Activated naive CD4-positive, alpha-beta T cell treated with Interleukin-2 at 50 U/mL for 16 hours (primary cell): ENCODE results near the gene ATP6V0A1.
"Not testable (repeated sequence)": the region's sequence is repeated elsewhere in the genome, so short reads cannot be mapped to it uniquely, and the experiment has no call there.

Experiments
- DNase-seq: peaks from one replicate; pipeline ENCODE4 v3.0.0-alpha.2; 2020

ATP6V0A1 gene

DNA sequence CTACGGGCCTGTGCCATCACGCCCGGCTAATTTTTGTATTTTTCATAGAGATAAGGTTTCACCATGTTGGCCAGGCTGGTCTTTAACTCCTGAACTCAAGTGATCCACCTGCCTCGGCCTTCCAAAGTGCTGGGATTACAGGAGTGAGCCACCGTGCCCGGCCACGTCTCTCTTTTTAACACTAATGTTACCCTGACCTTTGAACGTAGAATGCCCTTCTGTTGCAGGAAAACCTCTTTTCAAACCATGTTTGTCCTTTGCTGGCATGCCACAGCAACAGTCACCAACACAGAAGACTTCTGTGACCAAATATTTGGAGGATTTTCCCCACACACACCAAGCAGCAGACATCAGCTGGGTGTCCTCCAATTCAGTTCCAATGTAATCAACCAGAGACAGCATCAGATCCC is 86.2 kb downstream of the ATP6V0A1 start:
- DNase-seq: no peak

DNA sequence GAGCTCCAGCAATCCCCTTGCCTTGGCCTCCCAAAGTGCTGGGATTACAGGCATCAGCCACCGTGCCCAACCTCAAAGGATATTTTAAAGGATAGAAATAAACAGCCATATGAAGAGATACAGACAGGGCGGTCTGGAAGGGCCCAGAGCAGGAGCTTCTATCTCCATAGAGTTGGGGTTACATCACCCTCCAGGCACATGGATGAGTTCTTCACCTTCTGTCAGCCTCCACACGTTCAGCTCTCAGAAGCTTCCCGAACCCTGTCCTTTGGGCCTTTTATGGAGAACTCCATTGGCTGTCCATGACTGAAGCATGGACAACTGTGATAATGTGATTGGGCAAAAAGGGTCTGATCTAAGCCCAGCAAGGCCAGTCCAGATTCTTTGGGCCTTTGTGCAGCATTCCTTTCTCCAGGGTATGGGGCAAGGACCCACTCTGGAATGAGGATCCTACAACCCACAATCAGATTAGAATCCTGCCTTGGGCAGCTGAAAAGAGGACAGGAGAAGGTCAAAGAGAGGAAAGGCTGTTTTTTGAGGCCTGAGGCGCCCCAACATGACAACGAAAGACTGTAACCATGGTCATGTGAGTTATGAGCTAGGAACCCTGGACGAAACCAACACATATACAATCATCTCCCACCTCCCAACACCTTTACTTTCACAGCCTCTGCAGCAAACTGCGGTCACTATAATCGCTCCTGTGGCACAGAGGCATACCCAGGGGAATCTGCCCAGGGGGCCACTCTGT is 87.3 kb downstream of the ATP6V0A1 start:
- not testable (repeated sequence) for DNase-seq

DNA sequence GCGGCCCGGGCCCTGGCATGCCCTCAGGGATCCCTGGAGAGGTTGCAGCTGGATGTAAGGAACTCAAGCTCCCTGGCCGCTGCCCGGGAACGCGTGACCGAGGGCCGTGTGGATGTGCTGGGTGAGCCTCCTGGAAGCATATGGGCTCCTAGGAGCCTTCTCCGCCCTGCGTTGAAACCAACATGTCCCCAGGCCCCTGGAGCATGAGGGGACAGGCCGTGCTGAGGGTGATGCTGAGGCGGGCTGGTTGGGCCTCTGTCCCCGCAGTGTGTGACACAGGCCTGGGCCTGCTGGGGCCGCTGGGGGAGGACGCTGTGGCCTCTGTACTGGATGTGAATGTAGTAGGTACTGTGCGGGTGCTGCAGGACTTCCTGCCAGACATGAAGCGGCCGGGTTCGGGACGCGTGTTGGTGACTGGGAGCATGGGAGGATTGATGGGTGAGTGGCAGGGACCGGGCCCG is 88.4 kb downstream of the ATP6V0A1 start:
- DNase-seq: no peak

DNA sequence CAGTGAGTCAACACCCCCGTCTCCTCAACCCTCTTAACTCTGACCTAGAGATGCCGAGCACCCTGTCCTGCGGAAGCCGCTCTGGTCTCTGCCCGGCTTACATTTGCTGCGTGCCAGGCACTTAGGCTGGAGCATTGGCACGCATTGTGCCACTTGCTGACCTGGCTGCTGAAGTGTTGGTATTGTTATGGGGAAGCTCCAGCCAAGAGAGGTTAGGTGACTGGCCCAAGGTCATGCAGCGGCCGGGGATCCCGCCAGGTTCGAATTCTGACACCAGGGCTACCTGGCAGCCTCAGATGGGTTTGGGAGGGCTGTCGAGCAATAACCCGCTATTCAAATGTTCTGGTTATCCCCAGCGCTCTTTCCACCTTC is 89.0 kb downstream of the ATP6V0A1 start:
- DNase-seq: no peak

DNA sequence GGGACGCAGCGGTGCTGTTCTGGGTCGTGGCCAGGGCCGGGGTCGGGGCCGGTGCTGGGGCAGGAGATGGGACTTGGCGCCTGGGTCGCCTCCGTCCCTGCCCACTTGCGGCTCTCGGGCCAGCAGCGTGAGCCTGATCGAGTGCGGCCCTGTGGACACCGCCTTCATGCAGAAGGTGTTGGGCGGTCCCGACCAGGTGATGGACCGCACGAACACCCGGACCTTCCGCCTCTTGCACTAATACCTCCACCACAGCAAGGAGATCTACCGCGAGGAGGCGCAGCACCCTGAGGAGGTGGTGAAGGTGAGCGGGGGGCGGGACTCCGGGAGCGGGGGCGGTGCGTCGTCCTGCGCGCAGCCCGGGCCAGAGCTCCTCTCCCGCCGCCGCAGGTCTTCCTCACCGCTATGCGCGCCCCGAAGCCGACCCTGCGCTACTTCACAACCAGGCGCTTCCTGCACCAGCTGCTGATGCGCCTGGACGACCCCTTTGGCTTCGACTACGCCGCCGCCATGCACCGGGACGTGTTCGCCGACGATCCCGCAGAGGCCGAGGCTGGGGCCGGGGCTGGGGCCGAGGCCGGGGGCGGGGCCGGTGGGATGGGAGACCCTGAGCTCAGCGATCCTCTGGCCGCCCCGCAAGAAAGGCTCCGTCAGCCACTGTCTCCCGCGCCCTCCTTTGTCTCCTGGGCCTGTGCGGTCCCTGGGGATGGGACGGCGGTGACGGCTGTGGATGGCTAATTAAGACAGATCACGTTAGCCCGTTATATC is 89.6 kb downstream of the ATP6V0A1 start:
- peak; percentile 80 for DNase-seq

DNA sequence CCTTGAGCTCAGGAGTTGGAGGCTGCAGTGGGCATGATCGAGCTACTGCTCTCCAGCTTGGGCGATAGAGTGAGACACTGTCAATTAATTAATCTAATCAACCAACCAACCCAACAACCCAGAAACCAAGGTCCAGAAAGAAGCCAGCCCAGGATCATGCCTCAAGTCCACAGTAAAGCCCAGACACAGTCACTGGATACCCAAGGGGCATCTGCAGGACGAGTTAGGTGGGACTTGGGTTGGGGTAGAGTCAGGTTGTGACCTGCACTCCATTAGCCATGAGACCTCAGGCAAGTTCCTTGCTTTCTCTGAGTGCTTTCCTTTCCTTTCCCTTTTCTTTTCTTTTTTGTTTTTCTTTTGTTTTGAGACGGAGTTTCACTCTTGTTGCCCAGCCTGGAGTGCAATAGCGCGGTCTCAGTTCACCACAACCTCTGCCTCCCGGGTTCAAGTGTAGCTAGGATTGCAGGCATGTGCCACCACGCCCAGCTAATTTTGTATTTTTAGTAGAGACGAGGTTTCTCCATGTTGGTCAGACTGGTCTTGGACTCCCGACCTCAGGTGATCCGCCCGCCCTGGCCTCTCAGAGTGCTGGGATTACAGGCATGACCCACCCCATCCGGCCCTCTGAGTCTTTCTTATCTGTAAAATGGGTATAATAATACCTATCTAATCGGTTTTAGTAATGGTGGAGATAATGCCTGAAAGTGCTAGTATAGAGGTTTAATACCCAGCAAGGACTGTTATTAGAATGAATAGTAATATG is 90.5 kb downstream of the ATP6V0A1 start:
- DNase-seq: no peak

DNA sequence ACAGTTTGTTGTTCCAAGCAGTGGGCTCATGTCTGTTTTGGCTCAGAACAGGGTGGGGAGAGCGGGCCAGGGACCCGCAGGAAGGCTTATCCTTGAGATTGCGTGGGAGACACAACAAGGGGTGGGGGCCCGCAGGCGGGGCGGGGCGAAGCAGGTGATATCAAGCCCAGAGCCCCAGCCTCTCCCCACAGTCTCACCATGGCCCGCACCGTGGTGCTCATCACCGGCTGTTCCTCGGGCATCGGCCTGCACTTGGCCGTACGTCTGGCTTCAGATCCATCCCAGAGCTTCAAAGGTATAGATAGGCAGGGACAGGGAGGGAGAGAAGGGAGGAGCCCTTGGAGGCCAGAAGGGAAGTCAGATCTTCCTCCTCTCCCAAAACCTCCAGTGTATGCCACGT is 94.1 kb downstream of the ATP6V0A1 start, which contains the start of gene HSD17B1:
TSS of gene HSD17B1 (plus strand) at position 188 of the 400 bp plus-strand sequence. CDS start at position 199, 11 bp downstream.
- not testable (repeated sequence) for DNase-seq

DNA sequence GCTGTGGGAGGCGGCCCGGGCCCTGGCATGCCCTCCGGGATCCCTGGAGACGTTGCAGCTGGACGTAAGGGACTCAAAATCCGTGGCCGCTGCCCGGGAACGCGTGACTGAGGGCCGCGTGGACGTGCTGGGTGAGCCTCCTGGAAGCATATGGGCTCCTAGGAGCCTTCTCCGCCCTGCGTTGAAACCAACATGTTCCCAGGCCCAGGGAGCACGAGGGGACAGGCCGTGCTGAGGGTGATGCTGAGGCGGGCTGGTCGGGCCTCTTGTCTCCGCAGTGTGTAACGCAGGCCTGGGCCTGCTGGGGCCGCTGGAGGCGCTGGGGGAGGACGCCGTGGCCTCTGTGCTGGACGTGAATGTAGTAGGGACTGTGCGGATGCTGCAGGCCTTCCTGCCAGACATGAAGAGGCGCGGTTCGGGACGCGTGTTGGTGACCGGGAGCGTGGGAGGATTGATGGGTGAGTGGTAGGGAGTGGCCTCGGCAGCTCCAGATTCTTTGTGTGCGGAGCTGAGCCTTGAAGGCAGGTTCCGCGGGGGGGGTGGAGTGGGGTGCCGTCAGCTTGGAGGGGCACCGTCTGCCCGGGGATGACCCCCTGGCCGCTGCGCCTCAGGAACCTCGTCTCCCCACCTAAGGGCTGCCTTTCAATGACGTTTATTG is 94.6 kb downstream of the ATP6V0A1 start:
- no peak for DNase-seq

DNA sequence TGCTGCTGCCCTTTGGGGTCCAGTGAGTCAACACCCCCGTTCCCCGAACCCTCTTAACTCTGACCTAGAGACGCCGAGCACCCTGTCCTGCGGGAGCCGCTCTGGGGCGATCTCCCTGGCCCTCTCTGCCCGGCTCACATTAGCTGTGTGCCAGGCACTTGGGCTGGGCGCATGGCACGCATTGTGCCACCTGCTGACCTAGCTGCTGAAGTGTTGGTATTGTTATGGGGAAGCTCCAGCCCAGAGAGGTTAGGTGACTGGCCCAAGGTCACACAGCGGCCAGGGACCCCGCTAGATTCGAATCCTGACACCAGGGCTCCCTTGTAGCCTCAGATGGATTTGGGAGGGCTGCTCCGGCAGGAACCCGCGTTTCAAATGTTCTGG is 95.2 kb downstream of the ATP6V0A1 start:
- peak; percentile 21 for DNase-seq

DNA sequence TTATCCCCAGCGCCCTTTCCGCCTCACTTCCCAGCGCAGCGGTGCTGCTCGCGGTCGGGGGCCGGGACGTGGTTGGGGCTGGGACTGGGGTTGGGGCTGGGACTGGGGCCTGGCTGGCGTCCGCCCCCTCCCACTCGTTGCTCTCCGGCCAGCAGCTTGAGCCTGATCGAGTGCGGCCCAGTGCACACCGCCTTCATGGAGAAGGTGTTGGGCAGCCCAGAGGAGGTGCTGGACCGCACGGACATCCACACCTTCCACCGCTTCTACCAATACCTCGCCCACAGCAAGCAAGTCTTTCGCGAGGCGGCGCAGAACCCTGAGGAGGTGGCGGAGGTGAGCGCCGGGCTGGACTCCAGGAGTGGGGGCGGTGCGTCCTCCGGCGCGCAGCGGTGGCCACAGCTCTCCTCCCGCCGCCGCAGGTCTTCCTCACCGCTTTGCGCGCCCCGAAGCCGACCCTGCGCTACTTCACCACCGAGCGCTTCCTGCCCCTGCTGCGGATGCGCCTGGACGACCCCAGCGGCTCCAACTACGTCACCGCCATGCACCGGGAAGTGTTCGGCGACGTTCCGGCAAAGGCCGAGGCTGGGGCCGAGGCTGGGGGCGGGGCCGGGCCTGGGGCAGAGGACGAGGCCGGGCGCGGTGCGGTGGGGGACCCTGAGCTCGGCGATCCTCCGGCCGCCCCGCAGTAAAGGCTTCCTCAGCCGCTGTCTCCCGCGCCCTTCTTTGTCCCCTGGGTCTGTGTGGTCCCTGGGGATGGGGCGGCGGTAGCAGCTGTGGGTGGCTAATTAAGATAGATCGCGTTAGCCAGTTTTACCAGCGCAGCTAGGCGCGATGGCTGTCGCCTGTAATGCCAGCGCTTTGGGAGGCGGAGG is 95.8 kb downstream of the ATP6V0A1 start:
- DNase-seq: peak; percentile 71

DNA sequence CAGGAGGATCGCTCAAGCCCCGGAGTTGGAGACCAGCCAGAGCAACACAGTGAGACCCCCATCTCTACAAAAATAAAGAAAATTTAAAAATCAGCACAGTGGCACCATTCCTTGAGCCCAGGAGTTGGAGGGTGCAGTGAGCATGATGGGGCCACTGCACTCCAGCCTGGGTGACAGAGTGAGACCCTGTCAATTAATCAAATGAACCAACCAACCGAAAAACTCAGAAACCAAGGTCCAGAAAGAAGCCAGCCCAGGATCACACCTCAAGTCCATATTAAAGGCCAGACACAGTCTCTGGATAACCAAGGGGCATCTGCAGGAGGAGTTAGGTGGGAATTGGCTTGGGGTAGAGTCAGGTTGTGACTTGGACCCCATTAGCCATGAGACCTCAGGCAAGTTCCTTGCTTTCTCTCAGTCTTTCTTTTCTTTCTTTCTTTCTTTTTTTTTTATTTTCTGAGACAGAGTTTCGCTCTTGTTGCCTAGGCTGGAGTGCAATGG is 96.5 kb downstream of the ATP6V0A1 start:
- no peak for DNase-seq

DNA sequence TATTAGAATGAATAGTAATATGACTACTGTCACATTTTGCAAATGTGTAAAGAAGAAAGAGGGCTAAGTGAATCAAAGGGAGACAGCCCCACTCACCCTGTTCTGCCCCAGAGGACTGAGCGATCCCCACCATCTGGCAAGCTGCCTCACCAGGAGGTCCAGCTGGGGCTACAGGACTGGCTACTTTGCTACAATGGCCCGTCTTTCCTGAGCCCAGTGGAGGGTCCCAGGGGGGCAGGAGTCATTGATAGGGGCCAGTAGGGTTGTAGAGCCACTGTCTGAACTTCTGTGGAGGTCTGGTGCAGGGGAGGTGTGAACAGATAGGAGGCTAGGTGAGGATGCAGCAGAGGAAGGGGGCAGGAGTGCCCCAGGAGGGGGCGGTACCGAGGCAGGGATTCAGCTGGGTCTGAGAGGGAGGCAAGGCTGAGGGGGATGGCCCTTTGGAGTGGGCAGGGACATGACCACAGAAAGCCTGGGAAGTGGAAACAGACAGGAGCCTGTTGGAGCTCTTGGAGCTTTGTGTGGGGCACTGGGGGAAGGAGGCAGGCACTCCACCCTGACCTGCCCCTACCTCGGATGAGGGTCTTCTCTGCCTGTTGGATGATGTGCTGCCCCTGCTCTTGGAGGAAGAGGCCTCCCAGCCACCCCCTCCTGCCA is 97.4 kb downstream of the ATP6V0A1 start:
- DNase-seq: not testable (repeated sequence)

DNA sequence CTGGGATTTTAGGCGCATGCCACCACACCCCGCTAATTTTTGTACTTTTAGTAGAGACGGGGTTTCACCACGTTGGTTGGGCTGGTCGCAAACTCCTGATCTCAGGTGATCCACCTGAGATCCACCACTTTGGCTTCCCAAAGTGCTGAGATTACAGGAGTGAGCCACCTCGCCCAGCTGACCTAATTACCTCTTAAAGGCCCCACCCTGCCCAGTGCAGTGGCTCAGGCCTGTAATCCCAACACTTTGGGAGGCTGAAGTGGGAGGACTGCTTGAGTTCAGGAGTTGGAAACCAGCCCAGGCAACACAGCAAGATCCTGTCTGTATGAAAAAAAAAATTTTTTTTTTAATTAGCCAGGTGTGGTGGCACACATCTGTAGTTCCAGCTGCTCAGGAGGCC is 100.4 kb downstream of the ATP6V0A1 start:
- no peak for DNase-seq

DNA sequence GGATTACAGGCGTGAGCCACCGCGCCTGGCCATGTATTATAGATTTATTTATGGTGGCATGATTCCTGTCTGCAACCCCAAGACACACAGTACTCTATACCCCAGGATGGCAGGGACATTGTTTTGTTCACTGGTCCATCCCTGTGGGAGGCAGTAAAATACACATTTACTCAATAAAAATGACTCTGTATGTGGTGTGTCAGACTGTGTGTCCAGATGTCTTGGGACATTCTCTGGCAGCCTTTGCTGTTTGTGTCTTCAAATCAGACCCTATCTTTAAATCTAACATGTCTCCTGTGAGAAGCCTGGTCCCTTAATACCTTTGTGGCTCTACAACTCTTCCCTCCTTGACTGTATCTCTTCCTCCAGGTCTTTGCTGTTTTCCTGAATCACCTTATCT is 101.6 kb downstream of the ATP6V0A1 start:
- DNase-seq: no peak

DNA sequence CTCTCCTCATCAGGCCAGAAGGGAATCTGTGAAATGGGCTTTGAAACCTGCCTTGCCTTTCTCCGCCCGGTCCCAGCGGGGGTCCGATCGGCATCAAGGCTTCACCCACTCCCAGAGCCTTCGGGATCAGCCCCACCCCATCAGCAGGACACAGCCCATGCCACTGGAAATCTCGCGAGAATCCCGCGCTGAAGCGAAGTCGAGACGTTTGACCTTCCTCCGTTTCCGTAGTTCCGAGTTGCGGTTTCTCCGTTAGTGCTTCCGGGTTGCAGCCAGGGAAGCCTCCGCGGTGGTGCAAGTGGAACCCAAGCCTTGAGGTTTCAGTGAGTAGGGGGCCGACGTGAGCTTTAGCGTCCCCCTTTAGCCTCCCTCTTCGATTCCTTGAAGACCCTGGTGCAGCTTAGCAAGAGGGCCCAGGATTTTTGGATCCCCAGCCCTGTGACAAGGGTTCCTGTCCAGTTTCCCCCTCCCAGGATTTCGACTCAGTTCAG is 103.3 kb downstream of the ATP6V0A1 start, which contains the start of gene COASY:
TSS of gene COASY (plus strand) at position 252 of the 491 bp plus-strand sequence. CDS start 475 bp downstream, outside the sequence.
- peak; percentile 92 for DNase-seq

DNA sequence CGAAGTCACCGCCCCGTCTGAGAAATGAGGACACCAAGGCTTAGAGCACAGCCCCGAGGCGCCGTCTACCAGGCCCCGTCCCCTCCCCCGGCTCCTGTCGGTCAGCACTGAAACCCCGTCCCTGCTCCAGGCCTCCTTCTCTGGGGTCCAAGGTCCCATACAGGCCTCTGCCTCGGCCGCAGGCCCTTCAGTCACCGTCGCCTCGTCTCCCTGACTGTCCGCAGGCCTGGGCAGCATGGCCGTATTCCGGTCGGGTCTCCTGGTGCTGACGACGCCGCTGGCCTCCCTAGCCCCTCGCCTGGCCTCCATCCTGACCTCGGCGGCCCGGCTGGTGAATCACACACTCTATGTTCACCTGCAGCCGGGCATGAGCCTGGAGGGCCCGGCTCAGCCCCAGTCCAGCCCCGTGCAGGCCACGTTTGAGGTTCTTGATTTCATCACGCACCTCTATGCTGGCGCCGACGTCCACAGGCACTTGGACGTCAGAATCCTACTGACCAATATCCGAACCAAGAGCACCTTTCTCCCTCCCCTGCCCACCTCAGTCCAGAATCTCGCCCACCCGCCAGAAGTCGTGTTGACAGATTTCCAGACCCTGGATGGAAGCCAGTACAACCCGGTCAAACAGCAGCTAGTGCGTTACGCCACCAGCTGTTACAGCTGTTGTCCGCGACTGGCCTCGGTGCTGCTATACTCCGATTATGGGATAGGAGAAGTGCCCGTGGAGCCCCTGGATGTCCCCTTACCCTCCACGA is 103.9 kb downstream of the ATP6V0A1 start:
- DNase-seq: no peak

DNA sequence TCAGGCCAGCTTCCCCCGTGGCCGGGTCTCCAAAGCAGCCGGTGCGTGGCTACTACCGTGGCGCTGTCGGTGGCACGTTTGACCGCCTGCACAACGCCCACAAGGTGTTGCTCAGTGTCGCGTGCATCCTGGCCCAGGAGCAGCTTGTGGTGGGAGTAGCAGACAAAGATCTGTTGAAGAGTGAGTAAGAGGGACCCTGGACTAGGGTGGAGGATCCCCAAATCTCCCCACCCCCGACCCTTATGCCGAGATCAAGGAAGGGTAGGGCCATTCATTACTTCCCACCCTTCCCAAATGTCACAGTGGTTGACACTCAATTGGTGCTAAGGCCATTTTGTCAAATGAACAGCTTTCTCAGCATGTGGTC is 104.4 kb downstream of the ATP6V0A1 start:
- no peak for DNase-seq

DNA sequence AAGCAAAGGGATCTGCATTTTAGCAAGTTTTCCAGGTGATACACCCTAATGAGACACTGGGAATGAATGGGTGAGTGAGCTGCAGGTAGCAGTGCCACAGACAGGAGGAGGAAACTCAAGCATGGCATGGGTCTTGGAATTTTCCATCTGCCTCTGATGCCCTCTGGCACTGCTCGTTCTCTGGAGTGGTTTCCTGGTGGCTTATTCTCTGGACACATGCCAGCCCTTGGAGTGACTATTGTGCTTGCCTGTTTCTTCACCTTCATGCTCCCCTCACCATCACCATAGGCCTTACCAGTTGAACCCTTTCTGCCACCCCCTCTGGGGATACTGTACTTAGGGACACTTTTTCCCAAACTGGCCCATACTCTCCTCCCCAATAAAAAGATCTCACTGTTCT is 104.9 kb downstream of the ATP6V0A1 start:
- no peak for DNase-seq

DNA sequence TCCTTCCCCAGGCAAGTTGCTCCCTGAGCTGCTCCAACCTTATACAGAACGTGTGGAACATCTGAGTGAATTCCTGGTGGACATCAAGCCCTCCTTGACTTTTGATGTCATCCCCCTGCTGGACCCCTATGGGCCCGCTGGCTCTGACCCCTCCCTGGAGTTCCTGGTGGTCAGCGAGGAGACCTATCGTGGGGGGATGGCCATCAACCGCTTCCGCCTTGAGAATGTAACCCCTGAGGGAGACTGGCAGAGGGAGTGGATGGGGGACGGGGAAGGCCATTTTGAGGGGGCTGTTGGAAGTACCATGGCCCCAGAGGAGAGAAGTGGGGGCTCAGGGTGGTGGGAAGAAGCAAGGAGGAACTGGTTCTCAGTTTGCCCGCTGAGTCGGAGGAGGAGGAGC is 105.3 kb downstream of the ATP6V0A1 start:
- DNase-seq: no peak
